H7 (cell line): Measurements from ENCODE around the gene NLRP10. TPM values are rescaled to one million over a fixed set of nuclear protein-coding genes. Genes with fewer than 3 reads are reported as not detected.
A peak's percentile ranks its signal among the peaks of the same experiment; 100 is the strongest.

Experiments used
- DNase-seq: peaks from one replicate; pipeline ENCODE4 v3.0.0; 2012
- H3K27me3 ChIP-seq: 2 replicates; pipeline ENCODE4 v1.6.0; 2011; ENCODE audit warnings: mild to moderate bottlenecking, low read length; ENCODE audit not compliant: control insufficient read depth, insufficient read depth
- H3K36me3 ChIP-seq: replicated peaks from 2 replicates; pipeline ENCODE4 v1.5.1; 2011; ENCODE audit warnings: low read length; ENCODE audit not compliant: control insufficient read depth, insufficient read depth
- H3K4me3 ChIP-seq: 2 replicates; pipeline ENCODE4 v1.5.1; 2011; ENCODE audit warnings: low read depth, mild to moderate bottlenecking, control low read depth, low read length, moderate library complexity; ENCODE audit not compliant: insufficient read depth
- total RNA-seq: library from RNA; depleted of rRNA; stranded (reverse); fragments of >200 nt; shearing (Covaris generic); gene quantifications from 2 replicates; pipeline ENCODE4 v1.2.3, GENCODE V29; 2014

NLRP10 gene
- total RNA-seq, 1 experiment from 2014 or later = 0.14 TPM

DNA sequence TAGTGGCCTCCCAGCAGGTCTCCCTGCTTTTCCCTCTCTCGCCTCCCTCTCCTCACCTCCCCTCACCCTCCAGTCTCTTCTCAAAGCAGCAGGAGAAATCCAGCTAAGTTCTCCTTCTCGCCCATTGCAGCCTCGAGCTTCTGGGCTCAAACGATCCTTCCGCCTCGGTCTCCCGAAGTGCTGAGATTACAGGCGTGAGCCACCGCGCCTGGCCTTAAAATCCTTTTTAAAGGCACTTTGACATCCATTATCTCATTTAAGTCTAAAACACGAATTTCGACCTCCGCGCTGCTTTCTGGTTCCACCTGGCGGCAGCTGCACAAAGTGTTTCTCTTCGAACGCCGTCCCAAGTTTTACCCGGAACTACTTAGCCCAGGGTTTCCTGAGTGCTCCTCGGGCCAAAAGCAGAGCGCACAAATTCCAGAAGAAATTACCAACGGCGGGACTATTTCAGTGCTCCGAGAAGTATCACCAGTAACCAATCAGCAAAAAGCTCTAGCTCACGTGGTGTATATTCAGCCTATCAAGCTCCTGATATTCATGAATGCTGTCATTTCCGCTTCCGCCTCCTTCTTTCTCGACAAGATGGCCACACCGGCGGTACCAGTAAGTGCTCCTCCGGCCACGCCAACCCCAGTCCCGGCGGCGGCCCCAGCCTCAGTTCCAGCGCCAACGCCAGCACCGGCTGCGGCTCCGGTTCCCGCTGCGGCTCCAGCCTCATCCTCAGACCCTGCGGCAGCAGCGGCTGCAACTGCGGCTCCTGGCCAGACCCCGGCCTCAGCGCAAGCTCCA is 21.7 kb upstream of the NLRP10 start, which contains the start of gene EIF3F:
EIF3F (plus strand) TSS at position 570 of the 792 bp plus-strand sequence; CDS start at position 586, 16 bp downstream.
- Histone ChIP-seq H3K4me3 (peak within 1 kb of the TSS; percentile 58), H3K36me3 (peaks cover 5% of the 10 kb centered on the region), H3K27me3 (no peaks in the 10 kb centered on the region)
- DNase-seq = peak; percentile 92

GRCh38 chr11:7983832-7984590 is 18.8 kb upstream of the NLRP10 start:
- no peak for DNase-seq
- Histone ChIP-seq H3K4me3 (no peak overlapping the region), H3K27me3 (no peaks in the 10 kb centered on the region), H3K36me3 (peaks cover 3% of the 10 kb centered on the region)

DNA sequence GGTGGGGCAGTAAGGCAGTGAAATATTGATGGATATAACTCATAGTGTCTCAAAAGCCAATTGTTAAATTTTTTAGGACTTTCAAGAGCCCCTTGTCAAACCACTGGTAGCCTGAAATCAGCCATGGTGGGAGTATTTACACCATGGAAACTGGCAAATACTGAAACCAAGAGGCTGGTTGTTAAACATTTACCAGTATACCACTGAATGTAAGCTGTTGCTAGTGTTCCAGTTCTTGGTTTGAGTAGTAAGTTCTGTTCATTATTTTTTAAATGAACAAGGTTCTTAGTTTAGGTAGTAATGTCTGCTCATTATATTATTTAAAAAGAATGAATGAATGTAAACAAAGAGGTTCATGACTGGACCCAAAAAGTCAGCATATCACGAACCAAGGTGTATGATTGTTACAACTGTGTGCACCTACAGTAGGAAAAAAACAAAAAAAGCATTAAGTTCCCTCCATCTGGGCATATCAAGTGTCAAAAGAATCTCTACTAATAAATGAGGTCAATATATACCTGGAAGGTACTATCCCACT is 17.4 kb upstream of the NLRP10 start:
- H3K27me3 ChIP-seq = no peaks in the 10 kb centered on the region
- no peaks in the 10 kb centered on the region for H3K36me3 ChIP-seq
- DNase-seq = no peak
- H3K4me3 ChIP-seq = no peak overlapping the region

GRCh38 chr11:7981619-7982157 is 16.4 kb upstream of the NLRP10 start:
- no peaks in the 10 kb centered on the region for H3K27me3 ChIP-seq
- DNase-seq = no peak
- H3K4me3 ChIP-seq = no peak overlapping the region
- no peaks in the 10 kb centered on the region for H3K36me3 ChIP-seq

GRCh38 chr11:7977232-7977917 is 12.1 kb upstream of the NLRP10 start:
- Histone ChIP-seq H3K27me3 (no peaks in the 10 kb centered on the region), H3K4me3 (no peak overlapping the region), H3K36me3 (no peaks in the 10 kb centered on the region)
- no peak for DNase-seq

- Histone ChIP-seq H3K27me3 (no peaks in the 10 kb centered on the region), H3K36me3 (no peaks in the 10 kb centered on the region), H3K4me3 (no peak overlapping the region)
- no peak for DNase-seq
These were observed 9.4 kb upstream of the NLRP10 start for GRCh38 chr11:7974668-7975067.

- Histone ChIP-seq H3K4me3 (no peak overlapping the region), H3K27me3 (no peaks in the 10 kb centered on the region), H3K36me3 (no peaks in the 10 kb centered on the region)
- no peak for DNase-seq
These were observed 7.8 kb upstream of the NLRP10 start for GRCh38 chr11:7973011-7973410.

DNA sequence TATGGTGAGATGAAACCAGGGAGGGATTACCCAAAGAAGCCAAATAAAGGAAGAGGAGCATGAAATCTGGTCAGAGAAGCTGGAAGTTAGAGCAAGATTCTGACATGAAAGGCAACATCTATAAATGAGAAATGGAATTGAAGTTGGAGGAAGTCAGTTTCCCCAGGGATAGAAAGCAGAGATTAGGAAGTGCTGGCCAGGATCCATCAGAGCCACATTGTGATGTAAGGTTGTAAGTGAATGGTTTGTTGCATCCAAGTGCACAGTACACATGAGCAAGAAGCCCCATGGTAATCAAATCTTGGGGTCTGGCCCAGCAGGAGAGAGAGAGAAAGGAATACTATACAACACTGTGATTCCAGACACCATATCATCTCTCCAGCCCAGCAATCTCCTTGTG is 6.6 kb upstream of the NLRP10 start:
- no peak overlapping the region for H3K4me3 ChIP-seq
- DNase-seq = no peak
- H3K27me3 ChIP-seq = no peaks in the 10 kb centered on the region
- no peaks in the 10 kb centered on the region for H3K36me3 ChIP-seq

DNA sequence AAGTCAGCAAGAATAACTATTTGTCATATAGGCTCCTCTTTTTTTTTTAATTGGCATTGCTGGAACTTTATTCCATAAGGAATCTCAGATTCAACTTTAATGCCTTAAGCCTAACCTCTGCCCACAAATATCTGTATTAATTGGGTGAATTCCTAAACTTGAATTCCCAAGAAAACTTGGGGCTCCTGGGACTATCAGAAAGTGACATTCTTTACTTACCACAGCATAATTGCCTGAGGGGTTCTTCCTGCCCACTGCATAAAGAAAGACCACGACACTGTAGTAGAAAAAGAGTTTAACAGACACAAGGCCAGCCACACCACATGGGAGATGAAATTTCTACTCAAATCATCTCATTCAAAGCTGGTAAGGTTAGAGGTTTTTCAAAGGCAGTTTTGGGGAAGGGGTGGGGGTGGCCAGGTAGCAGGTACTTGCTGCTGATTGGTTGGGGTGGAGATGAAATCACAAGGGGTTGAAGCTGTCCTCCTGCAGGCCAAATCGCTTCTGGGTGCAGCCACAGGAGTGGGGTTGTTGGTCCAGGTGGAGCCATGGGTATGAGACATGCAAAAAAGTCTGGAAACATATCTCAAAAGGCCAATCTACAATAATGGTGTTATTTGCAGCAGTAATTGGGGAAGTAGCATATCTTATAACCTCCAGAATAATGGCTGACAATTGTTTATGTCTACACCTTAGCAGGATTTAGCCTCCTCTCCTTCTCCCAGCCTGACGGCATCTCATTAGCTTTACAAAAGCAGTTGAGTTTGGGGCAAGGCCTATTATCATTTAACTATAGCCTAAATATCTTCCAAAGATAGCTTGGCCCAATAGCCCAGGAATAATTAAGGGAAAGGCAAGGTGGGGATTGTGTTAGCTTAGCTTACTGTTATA is 4.8 kb upstream of the NLRP10 start:
- H3K4me3 ChIP-seq = no peak overlapping the region
- peak; percentile 31 for DNase-seq
- no peaks in the 10 kb centered on the region for H3K27me3 ChIP-seq
- no peaks in the 10 kb centered on the region for H3K36me3 ChIP-seq

- DNase-seq = no peak
- Histone ChIP-seq H3K27me3 (no peaks in the 10 kb centered on the region), H3K4me3 (no peak overlapping the region), H3K36me3 (no peaks in the 10 kb centered on the region)
These were observed 3.4 kb upstream of the NLRP10 start for GRCh38 chr11:7968686-7969085.

DNA sequence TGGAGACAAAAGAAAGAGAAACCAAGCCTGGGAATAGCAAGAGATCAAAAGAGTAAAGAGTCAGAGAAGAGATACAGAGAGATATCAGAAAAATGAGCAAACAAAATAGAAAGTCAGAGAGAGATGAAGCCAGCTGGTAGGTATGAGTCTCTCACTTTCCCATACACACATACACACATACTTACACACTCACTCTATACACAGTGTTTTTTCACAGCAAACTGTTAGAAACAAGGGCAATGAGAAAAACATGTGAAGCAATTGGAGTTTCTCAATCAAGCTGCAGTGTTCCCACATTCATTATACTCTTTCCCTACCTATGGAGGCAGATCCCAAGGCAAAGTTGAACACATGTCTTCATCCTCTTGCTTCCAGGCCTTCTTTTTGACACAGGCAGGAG is 2.6 kb upstream of the NLRP10 start:
- Histone ChIP-seq H3K27me3 (no peaks in the 10 kb centered on the region), H3K36me3 (no peaks in the 10 kb centered on the region), H3K4me3 (no peak overlapping the region)
- DNase-seq = no peak

- Histone ChIP-seq H3K27me3 (no peaks in the 10 kb centered on the region), H3K4me3 (no peak overlapping the region), H3K36me3 (no peaks in the 10 kb centered on the region)
- no peak for DNase-seq
These were observed 1.9 kb upstream of the NLRP10 start for GRCh38 chr11:7967097-7967496.

- H3K36me3 ChIP-seq = no peaks in the 10 kb centered on the region
- no peak overlapping the region for H3K4me3 ChIP-seq
- DNase-seq = no peak
- H3K27me3 ChIP-seq = no peaks in the 10 kb centered on the region
These were observed 374 bp downstream of the NLRP10 start for GRCh38 chr11:7964873-7965272.
